GM23338 (cell line): ENCODE measurements around the gene NEK3. TPM values are rescaled to one million over a fixed set of nuclear protein-coding genes. Genes with fewer than 3 reads are reported as not detected.
A peak's percentile ranks its signal among the peaks of the same experiment; 100 is the strongest.
"Not testable (repeated sequence)": the region's sequence is repeated elsewhere in the genome, so short reads cannot be mapped to it uniquely, and the experiment has no call there.

Experiments
- ATAC-seq: fragments of 200-7000 bp; cut with Tn5 transposase; 3 replicates; pipeline ENCODE4 v1.9.1; 2020
- DNase-seq: peaks from one replicate; pipeline ENCODE4 v3.0.0-alpha.2; 2015; ENCODE audit warnings: low spot score
- H2AFZ ChIP-seq: fragments of 200-600 bp; sonication (generic); 2 replicates; pipeline ENCODE4 v1.8.0; 2016; ENCODE audit warnings: antibody characterized with exemption, mild to moderate bottlenecking, moderate library complexity
- H3F3A ChIP-seq: fragments of 200-600 bp; sonication (generic); replicated peaks from 2 replicates; pipeline ENCODE4 v1.8.0; 2017; ENCODE audit warnings: antibody characterized with exemption, mixed run types, low read depth
- H3K27ac ChIP-seq: fragments of 200-600 bp; sonication (generic); 2 replicates; pipeline ENCODE4 v1.6.1; 2016; ENCODE audit warnings: low read depth
- H3K27me3 ChIP-seq: fragments of 200-600 bp; sonication (generic); 2 replicates; pipeline ENCODE4 v1.8.0; 2016; ENCODE audit warnings: mild to moderate bottlenecking, mixed run types, moderate library complexity; ENCODE audit not compliant: insufficient read depth
- H3K36me3 ChIP-seq: fragments of 200-600 bp; sonication (generic); 2 replicates; pipeline ENCODE4 v1.8.0; 2016; ENCODE audit warnings: mild to moderate bottlenecking; ENCODE audit not compliant: insufficient read depth
- H3K4me1 ChIP-seq: fragments of 200-600 bp; sonication (generic); 2 replicates; pipeline ENCODE4 v1.8.0; 2016; ENCODE audit warnings: mild to moderate bottlenecking, moderate library complexity; ENCODE audit not compliant: insufficient read depth
- H3K4me2 ChIP-seq: fragments of 200-600 bp; sonication (generic); 2 replicates; pipeline ENCODE4 v1.7.1; 2017; ENCODE audit warnings: mixed run types
- H3K4me3 ChIP-seq: fragments of 200-600 bp; sonication (generic); 2 replicates; pipeline ENCODE4 v1.6.1; 2016; ENCODE audit warnings: mixed run types
- H3K79me2 ChIP-seq: fragments of 200-600 bp; sonication (generic); replicated peaks from 2 replicates; pipeline ENCODE4 v1.8.0; 2017; ENCODE audit warnings: mild to moderate bottlenecking; ENCODE audit not compliant: insufficient read depth
- H3K9me2 ChIP-seq: fragments of 200-600 bp; sonication (generic); 2 replicates; pipeline ENCODE4 v1.8.0; 2017; ENCODE audit not compliant: insufficient read depth
- H4K20me1 ChIP-seq: fragments of 200-600 bp; sonication (generic); replicated peaks from 2 replicates; pipeline ENCODE4 v1.8.0; 2017; ENCODE audit warnings: mild to moderate bottlenecking; ENCODE audit not compliant: insufficient read depth
- H3K27ac Mint-ChIP-seq: 2 replicates; pipeline ENCODE4 v1.8.0; 2020; ENCODE audit warnings: inconsistent platforms, mild to moderate bottlenecking, moderate library complexity, mixed read lengths
- H3K27me3 Mint-ChIP-seq: 3 replicates; pipeline ENCODE4 v1.8.0; 2022; ENCODE audit warnings: low read depth, mild to moderate bottlenecking, moderate library complexity, mixed read lengths, inconsistent platforms; ENCODE audit not compliant: insufficient read depth, poor library complexity
- H3K36me3 Mint-ChIP-seq: 3 replicates; pipeline ENCODE4 v1.8.0; 2021; ENCODE audit warnings: low read depth, mild to moderate bottlenecking, inconsistent platforms, moderate library complexity, mixed read lengths
- H3K4me1 Mint-ChIP-seq: 3 replicates; pipeline ENCODE4 v1.8.0; 2020; ENCODE audit warnings: mild to moderate bottlenecking, inconsistent platforms, mixed read lengths
- H3K4me3 Mint-ChIP-seq: 3 replicates; pipeline ENCODE4 v1.8.0; 2021; ENCODE audit warnings: moderate library complexity, mild to moderate bottlenecking, inconsistent platforms, mixed read lengths
- H3K9me3 Mint-ChIP-seq: 3 replicates; pipeline ENCODE4 v1.8.0; 2020; ENCODE audit warnings: moderate library complexity, mild to moderate bottlenecking, inconsistent platforms, mixed read lengths
- polyA plus RNA-seq: library from polyadenylated mRNA; unstranded; fragments of >200 nt; fragmentation: Nextera tagmentation; extraction: Ambion mirVana; gene quantifications from 2 replicates; pipeline ENCODE4 v1.2.1, GENCODE V29; 2016
- total RNA-seq: library from RNA; depleted of rRNA; stranded (reverse); fragments of >200 nt; shearing (Covaris generic); gene quantifications from 2 replicates; pipeline ENCODE4 v1.2.3, GENCODE V29; 2014
- TF ChIP-seq, protein P1 (sequence below), 2 experiments: fragments of 200-600 bp in 1 of 2; sonication (generic) in 1 of 2; conservative IDR thresholded peaks; 2 replicates each; pipeline versions ENCODE4 v1.5.1 to v1.6.1; 2016 to 2017; ENCODE audit warnings: antibody characterized with exemption in 2 of 2, low read depth in 2 of 2, mild to moderate bottlenecking in 2 of 2, moderate library complexity in 1 of 2

NEK3 gene
- total and polyA plus RNA-seq, 2 experiments from 2014 or later = 26.7 to 26.8 TPM

DNA sequence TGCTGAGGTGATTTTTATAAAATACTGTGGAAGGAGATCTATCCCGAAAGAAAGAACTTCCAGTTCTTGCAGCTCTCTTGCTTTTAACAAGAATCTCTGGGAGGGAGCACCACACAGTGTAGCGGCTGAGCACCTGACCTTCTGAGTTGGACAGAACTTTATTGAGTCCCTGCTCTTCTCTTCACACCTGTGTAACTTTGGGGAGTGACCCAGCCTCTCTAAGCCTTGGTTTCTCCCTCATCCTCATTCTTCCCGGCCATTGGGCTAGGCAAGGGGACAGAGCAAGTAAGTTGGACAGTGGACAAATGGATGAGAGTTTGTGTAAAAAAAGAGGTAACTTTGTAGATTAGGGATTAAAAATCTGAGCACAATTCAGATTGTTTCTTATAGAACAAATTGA, 48.5 kb upstream of the NEK3 start:
- H3F3A ChIP-seq, H3K36me3 Mint-ChIP-seq, H3K9me2 ChIP-seq, H3K4me1 Mint-ChIP-seq, H3K27me3 Mint-ChIP-seq, H3K27ac ChIP-seq, DNase-seq, H3K4me2 ChIP-seq, H3K4me3 Mint-ChIP-seq, H3K4me1 ChIP-seq, H3K27ac Mint-ChIP-seq, H2AFZ ChIP-seq, ATAC-seq, H3K9me3 Mint-ChIP-seq, H3K79me2 ChIP-seq, H4K20me1 ChIP-seq, H3K27me3 ChIP-seq, H3K4me3 ChIP-seq, H3K36me3 ChIP-seq: not testable (repeated sequence)

DNA sequence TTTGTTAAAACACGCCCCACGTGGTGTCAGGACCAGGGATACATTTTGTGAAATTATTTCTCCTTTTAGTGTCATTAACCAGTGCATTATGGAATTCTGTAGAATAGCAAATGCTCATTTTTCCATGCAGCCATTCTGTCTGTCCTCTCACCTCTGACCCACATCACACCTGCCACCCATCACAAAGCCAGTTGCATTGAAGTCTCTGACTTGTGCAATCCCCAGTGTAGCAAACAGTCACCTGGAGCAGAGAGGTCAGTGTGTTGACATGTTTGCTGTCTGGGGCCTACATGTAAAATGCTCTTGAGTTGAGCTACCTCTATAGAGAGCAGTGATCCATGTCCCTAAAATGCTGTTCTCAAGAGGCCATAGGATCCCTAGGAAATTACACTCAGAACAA, 47.9 kb upstream of the NEK3 start:
- H3K79me2 ChIP-seq, H3K4me3 ChIP-seq, H3K9me3 Mint-ChIP-seq, H3K27ac ChIP-seq, H3K36me3 ChIP-seq, H2AFZ ChIP-seq, H3K36me3 Mint-ChIP-seq, H3K27me3 Mint-ChIP-seq, H3K4me1 ChIP-seq, H4K20me1 ChIP-seq, ATAC-seq, DNase-seq, H3K9me2 ChIP-seq, H3K4me2 ChIP-seq, H3F3A ChIP-seq, H3K27ac Mint-ChIP-seq, H3K27me3 ChIP-seq, H3K4me3 Mint-ChIP-seq: not testable (repeated sequence)
- H3K4me1 Mint-ChIP-seq = peaks cover 10% of the 10 kb centered on the region

DNA sequence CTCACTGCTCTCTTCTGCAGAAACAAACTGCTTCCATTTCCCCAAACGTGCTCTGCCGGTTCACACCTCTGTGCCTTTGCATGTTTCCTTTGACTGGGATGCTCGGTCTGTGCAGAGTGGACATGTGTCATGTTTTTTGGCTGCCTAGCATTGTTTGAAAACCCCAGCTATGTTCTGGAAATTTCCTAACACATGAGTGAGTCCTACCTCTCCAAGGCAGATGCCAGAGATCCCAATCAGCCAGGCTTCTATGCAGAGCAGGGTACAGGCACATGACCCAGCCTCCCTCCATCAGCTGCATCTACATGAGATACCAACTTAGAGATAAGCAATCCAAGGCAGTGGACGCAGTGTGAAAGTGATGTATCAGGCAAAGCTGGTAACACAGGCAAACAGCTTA, 45.1 kb upstream of the NEK3 start:
- H3K79me2 ChIP-seq, H3K9me3 Mint-ChIP-seq, H2AFZ ChIP-seq, H3K27me3 Mint-ChIP-seq, H3K27ac Mint-ChIP-seq, H4K20me1 ChIP-seq, H3K9me2 ChIP-seq, H3K36me3 Mint-ChIP-seq, H3K36me3 ChIP-seq, H3K27ac ChIP-seq, H3K4me1 Mint-ChIP-seq, H3K4me1 ChIP-seq, H3K27me3 ChIP-seq, H3K4me3 Mint-ChIP-seq, H3K4me2 ChIP-seq, H3K4me3 ChIP-seq, H3F3A ChIP-seq, ATAC-seq, DNase-seq: not testable (repeated sequence)

DNA sequence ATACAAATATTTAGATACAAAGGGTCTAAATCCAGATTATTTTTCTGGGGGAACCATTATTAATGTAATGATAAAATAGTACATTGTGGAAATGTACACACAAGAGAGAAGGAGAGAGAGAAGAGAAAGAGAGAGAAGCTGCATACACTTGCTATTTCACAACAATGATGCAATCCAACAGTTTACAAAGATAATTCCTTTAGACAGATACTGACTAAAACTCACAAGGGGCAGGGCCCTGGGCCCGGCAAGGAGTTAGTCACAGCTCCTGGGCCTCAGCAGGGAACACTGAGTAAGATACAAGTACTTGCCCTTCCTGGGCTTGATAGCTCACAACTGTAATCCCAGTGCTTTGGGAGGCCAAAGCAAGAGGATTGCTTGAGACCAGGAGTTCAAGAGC, 44.5 kb upstream of the NEK3 start:
- H3K79me2 ChIP-seq, H3K9me3 Mint-ChIP-seq, H3K4me3 Mint-ChIP-seq, H2AFZ ChIP-seq, H3K4me3 ChIP-seq, H3K4me1 ChIP-seq, DNase-seq, H3F3A ChIP-seq, ATAC-seq, H3K36me3 ChIP-seq, H3K27me3 ChIP-seq, H3K27me3 Mint-ChIP-seq, H3K9me2 ChIP-seq, H4K20me1 ChIP-seq, H3K36me3 Mint-ChIP-seq, H3K27ac ChIP-seq, H3K4me2 ChIP-seq, H3K4me1 Mint-ChIP-seq, H3K27ac Mint-ChIP-seq: not testable (repeated sequence)

GRCh38 chr13:52202506-52202905, 43.1 kb upstream of the NEK3 start:
- not testable (repeated sequence) for H3K4me1 ChIP-seq, H3K36me3 Mint-ChIP-seq, H3K27ac Mint-ChIP-seq, H3K27ac ChIP-seq, H3K4me2 ChIP-seq, H3K79me2 ChIP-seq, H3F3A ChIP-seq, H3K4me3 ChIP-seq, H3K9me2 ChIP-seq, H3K36me3 ChIP-seq, H3K9me3 Mint-ChIP-seq, H4K20me1 ChIP-seq, H3K4me1 Mint-ChIP-seq, H3K27me3 ChIP-seq, H3K4me3 Mint-ChIP-seq, H3K27me3 Mint-ChIP-seq
- ATAC-seq (peak; percentile 89), DNase-seq (peak; percentile 2)
- peak overlapping the region; percentile 94 for H2AFZ ChIP-seq
- TF ChIP-seq, protein P1, sequence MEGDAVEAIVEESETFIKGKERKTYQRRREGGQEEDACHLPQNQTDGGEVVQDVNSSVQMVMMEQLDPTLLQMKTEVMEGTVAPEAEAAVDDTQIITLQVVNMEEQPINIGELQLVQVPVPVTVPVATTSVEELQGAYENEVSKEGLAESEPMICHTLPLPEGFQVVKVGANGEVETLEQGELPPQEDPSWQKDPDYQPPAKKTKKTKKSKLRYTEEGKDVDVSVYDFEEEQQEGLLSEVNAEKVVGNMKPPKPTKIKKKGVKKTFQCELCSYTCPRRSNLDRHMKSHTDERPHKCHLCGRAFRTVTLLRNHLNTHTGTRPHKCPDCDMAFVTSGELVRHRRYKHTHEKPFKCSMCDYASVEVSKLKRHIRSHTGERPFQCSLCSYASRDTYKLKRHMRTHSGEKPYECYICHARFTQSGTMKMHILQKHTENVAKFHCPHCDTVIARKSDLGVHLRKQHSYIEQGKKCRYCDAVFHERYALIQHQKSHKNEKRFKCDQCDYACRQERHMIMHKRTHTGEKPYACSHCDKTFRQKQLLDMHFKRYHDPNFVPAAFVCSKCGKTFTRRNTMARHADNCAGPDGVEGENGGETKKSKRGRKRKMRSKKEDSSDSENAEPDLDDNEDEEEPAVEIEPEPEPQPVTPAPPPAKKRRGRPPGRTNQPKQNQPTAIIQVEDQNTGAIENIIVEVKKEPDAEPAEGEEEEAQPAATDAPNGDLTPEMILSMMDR (conservative IDR thresholded peaks at IDR 0.05; ENCODE audit: low read depth in 2 of 2) = peak in 1 of 2 experiments; percentile 27; a peak in 2 of 4 replicates
